Astrocyte (in vitro differentiated cells and primary cell): Measurements from ENCODE around the gene RASA2. TPM values are rescaled to one million over a fixed set of nuclear protein-coding genes. Genes with fewer than 3 reads are reported as not detected.

Experiments
- DNase-seq: peaks from one replicate; pipeline ENCODE4 v3.0.0-alpha.2; 2010; ENCODE audit warnings: low read depth
- FAIRE-seq: peaks from 2 replicates; lab custom pipeline; 2011; peaks lifted over from hg19 to GRCh38; lab: Jason Lieb, UNC
- H2AFZ ChIP-seq: 2 replicates; pipeline ENCODE4 v1.6.0; 2012; ENCODE audit warnings: low read depth, low read length, inconsistent platforms
- H3K27ac ChIP-seq: 2 replicates; pipeline ENCODE4 v1.5.1; 2011; ENCODE audit warnings: low read depth, low read length, inconsistent platforms
- H3K27me3 ChIP-seq: 2 replicates; pipeline ENCODE4 v1.6.0; 2011; ENCODE audit warnings: low read length, inconsistent platforms; ENCODE audit not compliant: insufficient read depth
- H3K36me3 ChIP-seq: 2 replicates; pipeline ENCODE4 v1.5.1; 2011; ENCODE audit warnings: low read length, inconsistent platforms; ENCODE audit not compliant: insufficient read depth
- H3K4me1 ChIP-seq: 2 replicates; pipeline ENCODE4 v1.5.1; 2011; ENCODE audit warnings: low read length, inconsistent platforms; ENCODE audit not compliant: insufficient read depth
- H3K4me2 ChIP-seq: 2 replicates; pipeline ENCODE4 v1.6.0; 2012; ENCODE audit warnings: low read length, inconsistent platforms
- H3K4me3 ChIP-seq: 2 replicates; pipeline ENCODE4 v1.5.1; 2011; ENCODE audit warnings: low read depth, mild to moderate bottlenecking, low read length, inconsistent platforms; ENCODE audit not compliant: insufficient read depth
- H3K79me2 ChIP-seq: 2 replicates; pipeline ENCODE4 v1.6.0; 2012; ENCODE audit warnings: mild to moderate bottlenecking, low read length, inconsistent platforms; ENCODE audit not compliant: insufficient read depth
- H3K9ac ChIP-seq: 2 replicates; pipeline ENCODE4 v1.6.0; 2012; ENCODE audit warnings: mild to moderate bottlenecking, low read length, inconsistent platforms
- H3K9me3 ChIP-seq: 2 replicates; pipeline ENCODE4 v1.5.1; 2012; ENCODE audit warnings: low read depth, mild to moderate bottlenecking, low read length, inconsistent platforms; ENCODE audit not compliant: insufficient read depth
- H4K20me1 ChIP-seq: 2 replicates; pipeline ENCODE4 v1.6.0; 2012; ENCODE audit warnings: low read length, inconsistent platforms; ENCODE audit not compliant: insufficient read depth
- H3K27ac Mint-ChIP-seq: one replicate; pipeline ENCODE4 v1.8.0; 2021; ENCODE audit warnings: mild to moderate bottlenecking, mixed read lengths; ENCODE audit not compliant: unreplicated experiment
- H3K27me3 Mint-ChIP-seq: one replicate; pipeline ENCODE4 v1.8.0; 2021; ENCODE audit warnings: low read depth, mixed read lengths; ENCODE audit not compliant: unreplicated experiment
- H3K36me3 Mint-ChIP-seq: one replicate; pipeline ENCODE4 v1.8.0; 2021; ENCODE audit warnings: low read depth, mixed read lengths; ENCODE audit not compliant: unreplicated experiment
- H3K4me1 Mint-ChIP-seq: one replicate; pipeline ENCODE4 v1.8.0; 2021; ENCODE audit warnings: low read depth, mixed read lengths; ENCODE audit not compliant: unreplicated experiment
- H3K4me3 Mint-ChIP-seq: one replicate; pipeline ENCODE4 v1.8.0; 2021; ENCODE audit warnings: mild to moderate bottlenecking, moderate library complexity, mixed read lengths; ENCODE audit not compliant: unreplicated experiment
- H3K9me3 Mint-ChIP-seq: one replicate; pipeline ENCODE4 v1.8.0; 2021; ENCODE audit warnings: mild to moderate bottlenecking, mixed read lengths; ENCODE audit not compliant: unreplicated experiment
- CTCF ChIP-seq: IDR thresholded peaks from 2 replicates; pipeline ENCODE4 v1.5.1; 2011; ENCODE audit warnings: low read depth, mild to moderate bottlenecking, inconsistent platforms, low read length, moderate library complexity; ENCODE audit not compliant: insufficient read depth
- EZH2 ChIP-seq: IDR thresholded peaks from 2 replicates; pipeline ENCODE4 v1.6.1; 2012; ENCODE audit warnings: mild to moderate bottlenecking, low read length, inconsistent platforms; ENCODE audit not compliant: insufficient read depth
- total RNA-seq: library from RNA; stranded (reverse); gene quantifications from 2 replicates; pipeline ENCODE4 v1.2.1, GENCODE V29; 2021

The RASA2 gene
- total RNA-seq, 1 donor from 2014 or later: 19.0 TPM

- Histone ChIP-seq H3K36me3 (peaks cover 37% of the 10 kb centered on the region), H3K4me3 (no peak overlapping the region), H3K9ac (no peak overlapping the region), H3K79me2 (no peaks in the 10 kb centered on the region), H3K4me1 (no peaks in the 10 kb centered on the region), H3K27ac (no peak overlapping the region), H2AFZ (no peak overlapping the region), H3K4me2 (no peak overlapping the region), H3K9me3 (no peaks in the 10 kb centered on the region), H4K20me1 (peaks cover 5% of the 10 kb centered on the region), H3K27me3 (no peaks in the 10 kb centered on the region)
- H3K4me1 Mint-ChIP-seq: peaks cover 8% of the 10 kb centered on the region
- TF ChIP-seq CTCF (no peak), EZH2 (no peak)
- H3K9me3 Mint-ChIP-seq: no peaks in the 10 kb centered on the region
- H3K27ac Mint-ChIP-seq: no peak overlapping the region
- no peak for DNase-seq
- FAIRE-seq: no peak
- H3K36me3 Mint-ChIP-seq: peaks cover 6% of the 10 kb centered on the region
- no peak overlapping the region for H3K4me3 Mint-ChIP-seq
- no peaks in the 10 kb centered on the region for H3K27me3 Mint-ChIP-seq
These were observed 121.6 kb downstream of the RASA2 start for GRCh38 chr3:141608438-141608837.

- H3K4me1 ChIP-seq: no peaks in the 10 kb centered on the region
- TF ChIP-seq EZH2: no peak
- no peak for TF ChIP-seq CTCF
- no peak overlapping the region for H3K4me3 ChIP-seq
- FAIRE-seq: no peak
- Mint-ChIP-seq H3K4me3 (no peak overlapping the region), H3K27me3 (no peaks in the 10 kb centered on the region), H3K4me1 (peaks cover 5% of the 10 kb centered on the region), H3K36me3 (peaks cover 6% of the 10 kb centered on the region), H3K27ac (no peak overlapping the region), H3K9me3 (no peaks in the 10 kb centered on the region)
- peaks cover 2% of the 10 kb centered on the region for H4K20me1 ChIP-seq
- no peaks in the 10 kb centered on the region for H3K27me3 ChIP-seq
- H3K79me2 ChIP-seq: no peaks in the 10 kb centered on the region
- H2AFZ ChIP-seq: no peak overlapping the region
- peaks cover 38% of the 10 kb centered on the region for H3K36me3 ChIP-seq
- no peak overlapping the region for H3K4me2 ChIP-seq
- DNase-seq: no peak
- H3K27ac ChIP-seq: no peak overlapping the region
- no peak overlapping the region for H3K9ac ChIP-seq
- no peaks in the 10 kb centered on the region for H3K9me3 ChIP-seq
These were observed 124.1 kb downstream of the RASA2 start for GRCh38 chr3:141610939-141611338.

- Mint-ChIP-seq H3K4me1 (peaks cover 6% of the 10 kb centered on the region), H3K36me3 (peaks cover 6% of the 10 kb centered on the region), H3K4me3 (no peak overlapping the region), H3K27ac (no peak overlapping the region), H3K9me3 (no peaks in the 10 kb centered on the region), H3K27me3 (no peaks in the 10 kb centered on the region)
- Histone ChIP-seq H4K20me1 (no peaks in the 10 kb centered on the region), H3K4me2 (no peak overlapping the region), H3K36me3 (peaks cover 4% of the 10 kb centered on the region), H3K27ac (no peak overlapping the region), H3K9ac (no peak overlapping the region), H3K79me2 (no peaks in the 10 kb centered on the region), H2AFZ (no peak overlapping the region), H3K4me1 (no peaks in the 10 kb centered on the region), H3K27me3 (no peaks in the 10 kb centered on the region), H3K4me3 (no peak overlapping the region), H3K9me3 (no peaks in the 10 kb centered on the region)
- DNase-seq: no peak
- no peak for FAIRE-seq
- TF ChIP-seq EZH2 (no peak), CTCF (no peak)
These were observed 131.5 kb downstream of the RASA2 start for GRCh38 chr3:141618103-141618910.
